ENCODE results near the gene SLC41A1. TPM values are rescaled to one million over a fixed set of nuclear protein-coding genes. Genes with fewer than 3 reads are reported as not detected.

Gene SLC41A1
- total RNA-seq, 2 donors from 2014 or later, result 17.1 to 32.8 TPM

GRCh38 chr1:205792961-205793673 lies 19.9 kb downstream of the SLC41A1 start:
- DNase-seq, result no peak
- no peak for TF ChIP-seq CTCF (conservative IDR thresholded peaks at IDR 0.05)
- no peaks in the 10 kb centered on the region for H3K27me3 ChIP-seq (ENCODE audit: control insufficient read depth, insufficient read depth, low read length, poor library complexity, severe bottlenecking)
- 69 to 71% methylated on average over 4 to 6 of the region's 6 CpGs for WGBS, 2 experiments (ENCODE audit: insufficient coverage in 1 of 2, insufficient read length in 1 of 2)
- Mint-ChIP-seq H3K4me1 (peaks cover 10% of the 10 kb centered on the region), H3K4me3 (no peak overlapping the region), H3K36me3 (ENCODE audit: low read depth) (peaks cover 34% of the 10 kb centered on the region), H3K27ac (no peak overlapping the region), H3K9me3 (no peaks in the 10 kb centered on the region), H3K27me3 (ENCODE audit: insufficient read depth) (no peaks in the 10 kb centered on the region)
- H3K4me3 ChIP-seq (ENCODE audit: low read length), result no peak overlapping the region
- H3K9ac ChIP-seq (ENCODE audit: extremely low read depth, low read length, poor library complexity, severe bottlenecking), result no peak overlapping the region
- H3K27ac ChIP-seq (ENCODE audit: low read depth, low read length), result no peak overlapping the region
- peaks cover 30% of the 10 kb centered on the region for H3K36me3 ChIP-seq (ENCODE audit: control insufficient read depth, insufficient read depth, low read length)
- H3K9me3 ChIP-seq (ENCODE audit: control insufficient read depth, low read length), result no peaks in the 10 kb centered on the region
- no peaks in the 10 kb centered on the region for H3K4me1 ChIP-seq (ENCODE audit: control insufficient read depth, insufficient read depth, low read length)

- peaks cover 25% of the 10 kb centered on the region for H3K36me3 ChIP-seq (ENCODE audit: control insufficient read depth, insufficient read depth, low read length)
- no peak overlapping the region for H3K4me3 Mint-ChIP-seq
- H3K27ac ChIP-seq (ENCODE audit: low read depth, low read length), result no peak overlapping the region
Observed at GRCh38 chr1:205792481-205792881, 20.5 kb downstream of the SLC41A1 start.

DNA sequence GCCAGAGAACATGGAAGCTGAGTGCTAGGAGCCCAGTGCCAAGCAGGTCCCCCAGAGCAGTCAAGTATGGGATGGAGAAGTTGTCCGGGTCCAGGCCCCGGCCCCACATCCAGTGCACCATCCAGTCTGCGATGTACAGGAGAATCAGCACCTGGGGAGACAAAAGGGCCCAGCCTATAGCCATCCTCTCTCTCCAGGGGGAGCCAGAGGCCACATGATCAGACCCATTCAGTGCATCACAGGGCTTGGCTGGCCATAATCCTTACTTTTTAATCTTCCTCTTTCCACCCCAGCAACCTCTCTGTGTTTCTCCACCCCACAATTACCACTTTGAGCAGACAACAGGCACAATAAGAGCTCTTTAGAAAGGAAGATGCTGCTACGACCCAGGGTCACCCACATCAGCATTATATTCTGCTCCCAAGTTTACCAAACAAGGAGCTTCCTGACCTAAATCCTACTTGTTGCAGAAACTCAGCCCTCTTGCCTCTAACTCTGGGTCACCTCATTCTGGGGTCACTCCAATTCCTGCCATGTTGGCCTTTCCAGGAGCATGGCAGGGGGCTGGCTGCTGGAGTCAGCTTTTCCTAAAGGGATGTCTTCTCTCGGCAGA lies 21.3 kb downstream of the SLC41A1 start:
- no peaks in the 10 kb centered on the region for H3K27me3 Mint-ChIP-seq (ENCODE audit: insufficient read depth)
- no peaks in the 10 kb centered on the region for H3K9me3 Mint-ChIP-seq
- H3K36me3 ChIP-seq (ENCODE audit: control insufficient read depth, insufficient read depth, low read length), result peaks cover 23% of the 10 kb centered on the region
- no peak overlapping the region for H3K4me3 ChIP-seq (ENCODE audit: low read length)
- H3K27ac Mint-ChIP-seq, result peak overlapping the region; percentile 38
- H3K27me3 ChIP-seq (ENCODE audit: control insufficient read depth, insufficient read depth, low read length, poor library complexity, severe bottlenecking), result no peaks in the 10 kb centered on the region
- H3K4me3 Mint-ChIP-seq, result no peak overlapping the region
- peak; percentile 92 for TF ChIP-seq CTCF (conservative IDR thresholded peaks at IDR 0.05)
- no peak overlapping the region for H3K27ac ChIP-seq (ENCODE audit: low read depth, low read length)
- peaks cover 5% of the 10 kb centered on the region for H3K4me1 Mint-ChIP-seq
- 78 to 83% methylated on average over 3 to 5 of the region's 5 CpGs for WGBS, 2 experiments (ENCODE audit: insufficient coverage in 1 of 2, insufficient read length in 1 of 2)
- peaks cover 22% of the 10 kb centered on the region for H3K36me3 Mint-ChIP-seq (ENCODE audit: low read depth)
- DNase-seq, result peak; percentile 88
- no peak overlapping the region for H3K9ac ChIP-seq (ENCODE audit: extremely low read depth, low read length, poor library complexity, severe bottlenecking)
- no peaks in the 10 kb centered on the region for H3K4me1 ChIP-seq (ENCODE audit: control insufficient read depth, insufficient read depth, low read length)
- no peaks in the 10 kb centered on the region for H3K9me3 ChIP-seq (ENCODE audit: control insufficient read depth, low read length)

More at GRCh38 chr1:205792481-205792881, 20.5 kb downstream of the SLC41A1 start:
- TF ChIP-seq CTCF (conservative IDR thresholded peaks at IDR 0.05), result no peak
- Mint-ChIP-seq H3K4me1 (peaks cover 9% of the 10 kb centered on the region), H3K27me3 (ENCODE audit: insufficient read depth) (no peaks in the 10 kb centered on the region), H3K27ac (no peak overlapping the region), H3K9me3 (no peaks in the 10 kb centered on the region), H3K36me3 (ENCODE audit: low read depth) (peaks cover 29% of the 10 kb centered on the region)
- DNase-seq, result no peak
- no peaks in the 10 kb centered on the region for H3K27me3 ChIP-seq (ENCODE audit: control insufficient read depth, insufficient read depth, low read length, poor library complexity, severe bottlenecking)
- no peak overlapping the region for H3K4me3 ChIP-seq (ENCODE audit: low read length)
- no peak overlapping the region for H3K9ac ChIP-seq (ENCODE audit: extremely low read depth, low read length, poor library complexity, severe bottlenecking)
- no peaks in the 10 kb centered on the region for H3K9me3 ChIP-seq (ENCODE audit: control insufficient read depth, low read length)
- 89 to 90% methylated on average over 6 to 8 of the region's 8 CpGs for WGBS, 2 experiments (ENCODE audit: insufficient coverage in 1 of 2, insufficient read length in 1 of 2)
- H3K4me1 ChIP-seq (ENCODE audit: control insufficient read depth, insufficient read depth, low read length), result no peaks in the 10 kb centered on the region
